GM12873 (cell line): Measurements from ENCODE around the gene SBSN.
A peak's percentile ranks its signal among the peaks of the same experiment; 100 is the strongest.

Source experiments
- TF ChIP-seq, protein P1 (sequence below): IDR thresholded peaks from 2 replicates; pipeline ENCODE4 v1.5.1; 2012; ENCODE audit warnings: low read depth, mild to moderate bottlenecking, moderate library complexity, low read length, control low read depth; ENCODE audit not compliant: insufficient read depth; ENCODE audit errors: missing control alignments

Gene SBSN

DNA sequence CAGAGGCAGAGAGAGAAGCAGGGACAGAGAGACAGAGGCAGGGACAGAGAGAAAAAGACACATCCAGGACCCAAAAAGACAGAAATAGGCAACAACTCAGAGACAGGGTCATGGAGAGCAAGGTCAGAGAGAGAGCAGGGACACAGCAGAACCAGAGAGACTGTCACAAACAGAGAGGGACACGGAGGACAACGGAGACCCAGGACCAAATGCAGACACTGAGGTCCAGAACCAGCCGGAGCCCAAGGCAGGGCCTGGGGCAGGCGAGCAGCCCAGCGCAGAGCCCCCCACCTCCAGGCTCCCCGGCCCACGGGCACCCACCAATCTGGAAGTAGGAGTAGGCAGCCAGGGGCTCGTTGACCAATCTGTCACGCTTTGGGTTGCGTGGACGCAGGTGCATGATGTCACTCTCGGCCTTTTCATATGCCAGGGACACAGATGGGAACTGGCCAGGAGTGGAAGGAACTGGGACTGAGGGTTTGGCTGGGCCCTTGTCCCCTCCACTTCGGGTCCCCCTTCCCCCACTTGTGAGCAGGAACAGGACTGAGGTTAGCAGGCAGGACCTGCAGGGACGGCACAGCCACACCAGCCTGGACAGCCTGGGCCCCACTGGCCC is 25.4 kb upstream of the SBSN start:
- TF ChIP-seq, protein P1, sequence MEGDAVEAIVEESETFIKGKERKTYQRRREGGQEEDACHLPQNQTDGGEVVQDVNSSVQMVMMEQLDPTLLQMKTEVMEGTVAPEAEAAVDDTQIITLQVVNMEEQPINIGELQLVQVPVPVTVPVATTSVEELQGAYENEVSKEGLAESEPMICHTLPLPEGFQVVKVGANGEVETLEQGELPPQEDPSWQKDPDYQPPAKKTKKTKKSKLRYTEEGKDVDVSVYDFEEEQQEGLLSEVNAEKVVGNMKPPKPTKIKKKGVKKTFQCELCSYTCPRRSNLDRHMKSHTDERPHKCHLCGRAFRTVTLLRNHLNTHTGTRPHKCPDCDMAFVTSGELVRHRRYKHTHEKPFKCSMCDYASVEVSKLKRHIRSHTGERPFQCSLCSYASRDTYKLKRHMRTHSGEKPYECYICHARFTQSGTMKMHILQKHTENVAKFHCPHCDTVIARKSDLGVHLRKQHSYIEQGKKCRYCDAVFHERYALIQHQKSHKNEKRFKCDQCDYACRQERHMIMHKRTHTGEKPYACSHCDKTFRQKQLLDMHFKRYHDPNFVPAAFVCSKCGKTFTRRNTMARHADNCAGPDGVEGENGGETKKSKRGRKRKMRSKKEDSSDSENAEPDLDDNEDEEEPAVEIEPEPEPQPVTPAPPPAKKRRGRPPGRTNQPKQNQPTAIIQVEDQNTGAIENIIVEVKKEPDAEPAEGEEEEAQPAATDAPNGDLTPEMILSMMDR, result no peak

DNA sequence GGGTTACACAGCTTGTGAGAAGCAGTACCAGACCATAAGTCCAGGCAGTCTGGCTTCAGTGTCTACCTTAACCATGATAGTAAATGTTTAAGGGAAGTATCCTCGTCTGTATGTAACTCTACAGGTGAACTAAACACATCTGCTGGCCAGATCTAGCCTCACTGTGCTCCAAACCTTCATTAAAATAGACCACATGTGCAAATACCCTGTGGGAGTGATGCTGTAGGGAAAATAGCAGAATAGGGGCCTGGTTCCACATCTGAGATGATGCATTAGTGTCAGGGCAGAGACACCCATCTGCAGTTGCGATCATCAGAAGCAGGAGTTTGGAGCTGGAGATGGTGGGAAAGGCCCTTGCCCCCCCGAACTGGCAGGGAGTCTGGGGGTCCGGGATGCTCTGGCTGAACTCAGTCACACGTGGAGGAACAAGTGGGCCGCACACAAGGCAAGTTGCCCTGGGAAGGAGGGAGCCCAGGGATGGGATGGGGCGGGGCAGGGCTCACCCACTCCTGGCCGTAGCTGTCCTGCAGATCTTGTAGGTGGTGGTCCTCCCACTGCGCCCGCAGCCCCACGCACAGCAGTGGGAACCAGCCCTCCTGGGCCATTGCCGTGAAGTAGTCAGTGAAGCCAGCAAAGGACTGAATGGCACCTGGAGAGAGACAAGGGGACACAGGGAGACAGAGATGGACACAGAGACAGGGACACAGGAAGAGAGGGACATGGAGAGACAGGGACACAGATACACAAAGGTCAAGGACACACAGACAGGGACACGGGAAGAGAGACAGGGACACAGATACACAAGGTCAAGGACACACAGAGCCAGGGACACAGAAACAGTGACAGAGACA is 24.6 kb upstream of the SBSN start:
- TF ChIP-seq, protein P1, result no peak

- TF ChIP-seq, protein P1, result no peak
These were observed 23.1 kb upstream of the SBSN start for GRCh38 chr19:35551091-35551810.

DNA sequence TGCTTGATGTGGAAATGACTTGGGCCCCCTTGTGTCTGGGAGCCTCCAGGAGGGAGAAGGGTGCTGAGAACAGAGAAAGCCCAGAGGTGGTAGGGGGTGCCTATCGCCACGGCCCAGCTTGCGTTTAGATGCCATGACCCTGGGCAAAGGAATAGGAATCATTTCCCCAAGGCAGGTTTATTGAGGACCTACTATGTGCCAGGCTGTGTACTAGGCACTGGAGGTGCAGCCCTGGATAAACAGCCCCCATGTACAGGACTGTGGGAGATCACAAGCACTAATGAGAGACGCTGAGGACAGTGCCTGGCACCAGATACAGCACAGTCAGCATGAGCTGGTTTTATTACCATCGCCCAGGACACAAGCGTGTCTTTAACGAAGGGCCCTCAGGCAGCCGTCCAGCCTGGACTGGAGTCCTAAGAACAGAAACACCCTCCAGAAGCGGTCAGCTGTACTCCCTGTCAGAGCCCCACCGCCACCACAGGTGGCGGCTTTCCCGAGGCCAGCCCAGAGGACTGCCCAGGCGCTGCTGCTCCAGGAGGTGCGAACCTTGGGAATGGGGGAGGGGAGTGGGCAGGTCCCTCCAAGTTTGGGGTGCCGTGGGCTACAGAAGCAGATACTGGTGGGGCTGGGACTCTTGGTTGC is 21.9 kb upstream of the SBSN start:
- TF ChIP-seq, protein P1, result no peak

- TF ChIP-seq, protein P1, result peak; percentile 82
These were observed 21.2 kb upstream of the SBSN start for GRCh38 chr19:35549174-35549788.

- TF ChIP-seq, protein P1, result no peak
These were observed 18.4 kb upstream of the SBSN start for GRCh38 chr19:35546532-35546931.

DNA sequence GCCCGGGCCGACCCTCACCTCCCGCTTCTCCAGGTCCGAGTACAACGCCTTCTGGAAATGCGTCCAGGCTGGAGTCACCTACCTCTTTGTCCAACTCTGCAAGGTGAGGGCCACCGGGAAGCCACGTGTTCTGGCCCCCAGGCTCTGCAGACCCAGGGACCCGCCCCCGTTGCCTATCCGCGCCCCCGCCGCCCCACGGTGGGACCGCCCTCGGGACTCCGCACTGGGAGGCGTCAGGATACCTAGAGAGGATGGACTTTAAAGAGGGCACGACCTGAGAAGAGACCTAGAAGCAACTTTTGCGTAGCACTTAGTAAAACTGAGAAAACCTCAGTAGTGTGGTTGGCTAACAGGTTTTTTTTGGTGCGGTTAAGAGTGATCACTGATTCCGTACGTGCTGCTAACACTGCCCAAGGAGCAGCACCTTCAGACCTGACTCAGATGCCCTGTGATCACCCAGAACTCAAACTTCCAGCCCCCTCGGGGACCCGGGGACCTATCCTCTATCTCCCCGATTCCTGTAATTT is 17.8 kb upstream of the SBSN start:
- TF ChIP-seq, protein P1, result no peak
